ENCODE data around the gene TRMU. TPM values are rescaled to one million over a fixed set of nuclear protein-coding genes. Genes with fewer than 3 reads are reported as not detected.

Gene TRMU
- polyA plus RNA-seq, 1 experiment, result 23.7 TPM

DNA sequence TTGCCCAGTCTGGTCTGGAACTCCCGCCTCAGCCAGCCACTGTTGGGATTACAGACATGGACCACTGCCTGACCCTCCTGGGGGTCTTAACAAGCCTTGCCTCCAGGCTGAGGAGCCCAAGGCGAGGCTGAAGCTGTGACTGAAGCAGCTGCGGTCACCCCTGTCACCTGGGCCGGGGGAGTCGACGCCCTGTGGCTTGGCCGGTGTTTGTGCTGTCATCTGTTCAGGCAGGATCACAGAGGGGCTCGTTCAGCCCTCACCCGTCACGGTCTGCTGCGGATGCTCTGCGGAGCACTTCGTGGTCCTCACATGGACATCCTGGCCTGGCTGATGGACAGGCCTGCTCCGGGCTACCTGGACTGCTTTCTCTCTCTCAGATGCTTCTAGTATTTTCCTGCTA lies 23.8 kb downstream of the TRMU start:
- ChIA-PET CTCF (interaction anchor here (2.6 kb wide), 1 partner anchor 9 kb away, joined by 12 read pairs; no protein-coding TSS in a partner anchor), POLR2A (no interaction called here)
- Histone ChIP-seq H3K9me3 (ENCODE audit: control insufficient read depth, insufficient read depth, low read length) (no peaks in the 10 kb centered on the region; the same call in 1 of the 2 replicates), H3K27me3 (ENCODE audit: control insufficient read depth, insufficient read depth, low read length) (no peaks in the 10 kb centered on the region), H3K4me3 (ENCODE audit: low read depth, low read length) (no peak overlapping the region), H3K27ac (ENCODE audit: low read depth, low read length) (no peak overlapping the region)
- DNase-seq (ENCODE audit: low read depth, low spot score), result no peak
- TF ChIP-seq, protein P1, sequence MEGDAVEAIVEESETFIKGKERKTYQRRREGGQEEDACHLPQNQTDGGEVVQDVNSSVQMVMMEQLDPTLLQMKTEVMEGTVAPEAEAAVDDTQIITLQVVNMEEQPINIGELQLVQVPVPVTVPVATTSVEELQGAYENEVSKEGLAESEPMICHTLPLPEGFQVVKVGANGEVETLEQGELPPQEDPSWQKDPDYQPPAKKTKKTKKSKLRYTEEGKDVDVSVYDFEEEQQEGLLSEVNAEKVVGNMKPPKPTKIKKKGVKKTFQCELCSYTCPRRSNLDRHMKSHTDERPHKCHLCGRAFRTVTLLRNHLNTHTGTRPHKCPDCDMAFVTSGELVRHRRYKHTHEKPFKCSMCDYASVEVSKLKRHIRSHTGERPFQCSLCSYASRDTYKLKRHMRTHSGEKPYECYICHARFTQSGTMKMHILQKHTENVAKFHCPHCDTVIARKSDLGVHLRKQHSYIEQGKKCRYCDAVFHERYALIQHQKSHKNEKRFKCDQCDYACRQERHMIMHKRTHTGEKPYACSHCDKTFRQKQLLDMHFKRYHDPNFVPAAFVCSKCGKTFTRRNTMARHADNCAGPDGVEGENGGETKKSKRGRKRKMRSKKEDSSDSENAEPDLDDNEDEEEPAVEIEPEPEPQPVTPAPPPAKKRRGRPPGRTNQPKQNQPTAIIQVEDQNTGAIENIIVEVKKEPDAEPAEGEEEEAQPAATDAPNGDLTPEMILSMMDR (IDR thresholded peaks at IDR 0.05; ENCODE audit: low read depth, low read length), result no peak

DNA sequence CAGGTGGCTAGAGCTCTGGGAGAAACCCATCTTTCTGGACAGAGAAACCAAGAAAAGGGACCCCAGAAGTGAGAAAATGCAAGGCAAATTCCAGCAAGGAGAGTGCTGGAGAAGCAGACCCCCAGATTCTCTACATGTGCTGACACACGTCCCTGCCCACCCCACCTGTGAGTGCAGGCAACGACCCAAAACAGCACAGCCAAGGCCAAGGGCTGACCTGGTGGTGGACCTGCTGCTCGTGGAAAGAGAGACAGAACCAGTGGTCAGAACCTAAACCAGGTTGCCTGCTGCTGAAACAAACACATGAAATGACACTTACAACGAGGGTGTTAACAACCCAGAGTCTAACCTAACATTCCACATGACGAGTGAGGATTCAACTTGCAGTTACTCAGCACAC lies 24.6 kb downstream of the TRMU start:
- ChIA-PET CTCF (no interaction called here), POLR2A (no interaction called here)

DNA sequence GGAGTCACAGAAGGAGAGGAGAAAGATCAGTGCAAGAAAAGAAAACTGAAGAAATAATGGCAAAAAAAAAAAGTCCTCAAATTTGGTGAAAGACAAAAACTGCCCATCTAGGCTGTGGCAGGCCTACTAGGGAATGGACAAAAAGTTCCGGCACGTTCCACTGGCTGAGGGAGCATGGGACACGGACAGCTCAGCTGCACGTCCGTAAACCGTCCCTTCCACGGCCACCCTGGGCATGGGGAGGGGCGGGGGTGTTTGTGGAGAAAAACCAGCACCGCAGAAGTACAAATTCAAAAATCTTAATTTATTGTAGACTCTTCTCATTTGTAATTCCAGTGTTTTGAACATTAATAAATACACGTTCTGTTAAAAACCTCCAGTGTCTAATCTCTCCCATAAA lies 25.4 kb downstream of the TRMU start:
- H3K4me3 ChIP-seq (ENCODE audit: low read depth, low read length), result no peak overlapping the region
- ChIA-PET POLR2A (no interaction called here), CTCF (no interaction called here)
- TF ChIP-seq, protein P1 (IDR thresholded peaks at IDR 0.05; ENCODE audit: low read depth, low read length), result no peak
- no peaks in the 10 kb centered on the region; the same call in 1 of the 2 replicates for H3K9me3 ChIP-seq (ENCODE audit: control insufficient read depth, insufficient read depth, low read length)
- no peak overlapping the region for H3K27ac ChIP-seq (ENCODE audit: low read depth, low read length)
- DNase-seq (ENCODE audit: low read depth, low spot score), result no peak
- no peaks in the 10 kb centered on the region for H3K27me3 ChIP-seq (ENCODE audit: control insufficient read depth, insufficient read depth, low read length)

More for the DNA sequence above, 24.6 kb downstream of the TRMU start:
- H3K27me3 ChIP-seq (ENCODE audit: control insufficient read depth, insufficient read depth, low read length), result no peaks in the 10 kb centered on the region
- H3K4me3 ChIP-seq (ENCODE audit: low read depth, low read length), result no peak overlapping the region
- no peak for DNase-seq (ENCODE audit: low read depth, low spot score)
- no peaks in the 10 kb centered on the region; the same call in 1 of the 2 replicates for H3K9me3 ChIP-seq (ENCODE audit: control insufficient read depth, insufficient read depth, low read length)
- TF ChIP-seq, protein P1 (IDR thresholded peaks at IDR 0.05; ENCODE audit: low read depth, low read length), result no peak
- H3K27ac ChIP-seq (ENCODE audit: low read depth, low read length), result no peak overlapping the region

GRCh38 chr22:46361826-46362202 lies 26.3 kb downstream of the TRMU start:
- no peak overlapping the region for H3K4me3 ChIP-seq (ENCODE audit: low read depth, low read length)
- ChIA-PET POLR2A (no interaction called here), CTCF (no interaction called here)

DNA sequence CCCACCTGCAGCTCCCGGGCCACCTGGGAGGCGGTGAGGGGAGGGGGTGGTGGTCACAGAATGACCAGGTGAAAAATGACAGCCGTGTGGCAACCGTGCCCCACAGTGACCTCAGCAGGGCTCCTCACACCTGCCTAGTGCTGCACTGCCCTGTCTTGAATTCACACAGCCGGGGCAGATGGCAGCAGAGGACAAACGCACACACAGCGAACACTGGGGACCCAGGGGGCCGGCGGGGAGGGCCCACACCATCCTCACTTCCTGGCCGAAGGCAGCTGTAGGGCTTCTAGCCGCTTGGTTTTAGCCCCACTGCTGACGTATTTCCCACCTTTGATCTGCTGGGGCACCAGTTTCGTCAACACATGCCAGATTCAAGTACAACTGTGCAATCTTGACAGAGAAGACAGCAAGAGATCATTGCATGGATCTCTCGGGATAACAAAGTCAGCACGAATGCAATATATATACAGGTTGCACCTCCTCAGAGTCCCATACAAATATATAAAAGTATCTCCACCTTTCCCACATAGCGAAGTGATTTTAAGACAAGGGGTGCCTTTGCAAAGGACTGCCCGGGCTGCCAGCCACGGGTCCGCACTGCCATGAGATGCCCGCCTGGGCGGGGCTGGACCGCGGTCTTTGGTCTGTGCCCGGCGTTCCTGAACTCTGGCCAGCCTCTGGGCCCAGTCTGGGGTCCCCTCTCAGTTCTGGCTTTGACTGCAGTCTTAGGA lies 26.9 kb downstream of the TRMU start:
- TF ChIP-seq, protein P1 (IDR thresholded peaks at IDR 0.05; ENCODE audit: low read depth, low read length), result no peak
- POLR2A ChIA-PET, result no interaction called here
- Histone ChIP-seq H3K27me3 (ENCODE audit: control insufficient read depth, insufficient read depth, low read length) (peaks cover 5% of the 10 kb centered on the region), H3K9me3 (ENCODE audit: control insufficient read depth, insufficient read depth, low read length) (no peaks in the 10 kb centered on the region; the same call in 1 of the 2 replicates), H3K4me3 (ENCODE audit: low read depth, low read length) (no peak overlapping the region), H3K27ac (ENCODE audit: low read depth, low read length) (no peak overlapping the region)
- DNase-seq (ENCODE audit: low read depth, low spot score), result no peak
- CTCF ChIA-PET, result interaction anchor here (1.4 kb wide), 1 partner anchor 179 kb away, joined by 5 read pairs; no protein-coding TSS in a partner anchor

More at GRCh38 chr22:46361826-46362202, 26.3 kb downstream of the TRMU start:
- Histone ChIP-seq H3K27me3 (ENCODE audit: control insufficient read depth, insufficient read depth, low read length) (peaks cover 1% of the 10 kb centered on the region), H3K9me3 (ENCODE audit: control insufficient read depth, insufficient read depth, low read length) (no peaks in the 10 kb centered on the region; the same call in 1 of the 2 replicates), H3K27ac (ENCODE audit: low read depth, low read length) (no peak overlapping the region)
- TF ChIP-seq, protein P1 (IDR thresholded peaks at IDR 0.05; ENCODE audit: low read depth, low read length), result no peak
- no peak for DNase-seq (ENCODE audit: low read depth, low spot score)

Data from AG04450 (cell line).